NCI-H2081 (cell line): ENCODE data around the gene CD86.

Experiments used
- DNase-seq, 2 experiments: peaks; one replicate each; lab custom pipeline; 2025; lab: John Stamatoyannopoulos, UW

Gene CD86

GRCh38 chr3:122060040-122060698, 5.0 kb downstream of the CD86 start:
- no peak for DNase-seq

- DNase-seq, result no peak
Measured at GRCh38 chr3:122063908-122064307, 8.7 kb downstream of the CD86 start.

GRCh38 chr3:122064326-122064725, 9.2 kb downstream of the CD86 start:
- no peak for DNase-seq

GRCh38 chr3:122066331-122067213, 11.4 kb downstream of the CD86 start:
- no peak for DNase-seq

GRCh38 chr3:122067214-122067550, 12.0 kb downstream of the CD86 start:
- no peak for DNase-seq

GRCh38 chr3:122067588-122068240, 12.6 kb downstream of the CD86 start:
- DNase-seq, result no peak

GRCh38 chr3:122074621-122075265, 19.6 kb downstream of the CD86 start:
- no peak for DNase-seq

GRCh38 chr3:122076491-122077292, 21.5 kb downstream of the CD86 start:
- no peak for DNase-seq

- DNase-seq, result no peak
Measured at GRCh38 chr3:122077293-122078234, 22.4 kb downstream of the CD86 start.

GRCh38 chr3:122078235-122078935, 23.2 kb downstream of the CD86 start:
- no peak for DNase-seq

- no peak for DNase-seq
Measured at GRCh38 chr3:122079524-122080206, 24.5 kb downstream of the CD86 start.

- DNase-seq, result no peak
Measured at GRCh38 chr3:122080207-122080587, 25.0 kb downstream of the CD86 start.

- no peak for DNase-seq
Measured at GRCh38 chr3:122081543-122082247, 26.5 kb downstream of the CD86 start.

- DNase-seq, result no peak
Measured at GRCh38 chr3:122082357-122082756, 27.2 kb downstream of the CD86 start.

- DNase-seq, result no peak
Measured at GRCh38 chr3:122084799-122085198, 29.6 kb downstream of the CD86 start.

GRCh38 chr3:122085673-122086072, 30.5 kb downstream of the CD86 start:
- DNase-seq, result no peak

- DNase-seq, result no peak
Measured at GRCh38 chr3:122088531-122088930, 33.4 kb downstream of the CD86 start.

GRCh38 chr3:122091602-122092295, 36.6 kb downstream of the CD86 start:
- DNase-seq, result no peak
